WTC11 (cell line): Measurements from ENCODE around the gene LRRC27. TPM values are rescaled to one million over a fixed set of nuclear protein-coding genes. Genes with fewer than 3 reads are reported as not detected.

Source experiments
- ATAC-seq: fragments of 200-7000 bp; cut with Tn5 transposase; 2 replicates; pipeline ENCODE4 v1.10.0; 2021; ENCODE audit warnings: mild to moderate bottlenecking, moderate library complexity
- CTCF ChIA-PET: fragments of 300-600 bp; sonication (Branson Sonifier 250); formaldehyde crosslinking; loops from one replicate; lab custom pipeline; 2021; ENCODE audit warnings: antibody characterized with exemption; lab: Charles Lee
- POLR2A ChIA-PET: fragments of 350-600 bp; sonication (Branson Sonifier 250); formaldehyde crosslinking; loops from one replicate; lab custom pipeline; 2021; ENCODE audit warnings: antibody characterized with exemption; lab: Charles Lee
- DNase-seq: peaks from one replicate; pipeline ENCODE4 v3.0.0; 2021; ENCODE audit warnings: low spot score
- H3K27ac Mint-ChIP-seq: 2 replicates; pipeline ENCODE4 v1.8.0; 2021; ENCODE audit warnings: mixed read lengths
- H3K27me3 Mint-ChIP-seq: 2 replicates; pipeline ENCODE4 v1.8.0; 2021; ENCODE audit warnings: low read depth, mild to moderate bottlenecking, moderate library complexity, mixed read lengths
- H3K36me3 Mint-ChIP-seq: 2 replicates; pipeline ENCODE4 v1.8.0; 2021; ENCODE audit warnings: mixed read lengths
- H3K4me1 Mint-ChIP-seq: 2 replicates; pipeline ENCODE4 v1.8.0; 2022; ENCODE audit warnings: mixed read lengths
- H3K4me3 Mint-ChIP-seq: 2 replicates; pipeline ENCODE4 v1.8.0; 2021; ENCODE audit warnings: mild to moderate bottlenecking, moderate library complexity, mixed read lengths
- H3K9me3 Mint-ChIP-seq: 2 replicates; pipeline ENCODE4 v1.8.0; 2021; ENCODE audit warnings: mixed read lengths
- ATF1 ChIP-seq: sonication (generic); formaldehyde crosslinking; IDR thresholded peaks from 2 replicates; pipeline ENCODE4 v1.8.1; 2023; ENCODE audit warnings: mild to moderate bottlenecking, moderate library complexity, missing genetic modification reagents
- CREM ChIP-seq: sonication (generic); formaldehyde crosslinking; IDR thresholded peaks from 2 replicates; pipeline ENCODE4 v1.8.1; 2022; ENCODE audit warnings: mild to moderate bottlenecking, missing genetic modification reagents, moderate library complexity
- EMX1 ChIP-seq: fragments of 250-450 bp; sonication (Bioruptor Pico); IDR thresholded peaks from 2 replicates; pipeline ENCODE4 v1.8.0; 2021; ENCODE audit warnings: mild to moderate bottlenecking
- FOXP1 ChIP-seq: sonication (generic); formaldehyde crosslinking; IDR thresholded peaks from 2 replicates; pipeline ENCODE4 v1.8.0; 2022; ENCODE audit warnings: missing genetic modification reagents, mild to moderate bottlenecking, moderate library complexity, borderline replicate concordance
- HMGA2 ChIP-seq: fragments of 250-450 bp; sonication (Bioruptor Pico); IDR thresholded peaks from 2 replicates; pipeline ENCODE4 v1.4.0; 2021; ENCODE audit warnings: mild to moderate bottlenecking, moderate library complexity
- NR1H2 ChIP-seq: sonication (generic); formaldehyde crosslinking; IDR thresholded peaks from 2 replicates; pipeline ENCODE4 v1.9.0; 2021; ENCODE audit warnings: mild to moderate bottlenecking, moderate library complexity, missing genetic modification reagents
- OVOL2 ChIP-seq: fragments of 250-450 bp; sonication (Bioruptor Pico); IDR thresholded peaks from 2 replicates; pipeline ENCODE4 v1.9.0; 2021; ENCODE audit warnings: mild to moderate bottlenecking, borderline replicate concordance
- PRRX2 ChIP-seq: fragments of 250-450 bp; sonication (Bioruptor Pico); IDR thresholded peaks from 2 replicates; pipeline ENCODE4 v1.8.0; 2021; ENCODE audit warnings: mild to moderate bottlenecking
- ZNF121 ChIP-seq: sonication (generic); formaldehyde crosslinking; IDR thresholded peaks from 2 replicates; pipeline ENCODE4 v1.8.0; 2023; ENCODE audit warnings: missing genetic modification reagents
- ZNF138 ChIP-seq: sonication (generic); formaldehyde crosslinking; conservative IDR thresholded peaks from 2 replicates; pipeline ENCODE4 v1.8.1; 2022; ENCODE audit warnings: mild to moderate bottlenecking, moderate library complexity, missing genetic modification reagents
- ZNF396 ChIP-seq: fragments of 250-450 bp; sonication (Bioruptor Pico); IDR thresholded peaks from 2 replicates; pipeline ENCODE4 v1.8.0; 2021; ENCODE audit warnings: mild to moderate bottlenecking, moderate library complexity, borderline replicate concordance
- ZNF671 ChIP-seq: fragments of 250-450 bp; sonication (Bioruptor Pico); IDR thresholded peaks from 2 replicates; pipeline ENCODE4 v1.8.0; 2021; ENCODE audit warnings: mild to moderate bottlenecking
- total RNA-seq: library from RNA; stranded (reverse); gene quantifications from 3 replicates; pipeline ENCODE4 v1.2.3, GENCODE V29; 2021
- TF ChIP-seq, protein P1 (sequence below): sonication (generic); formaldehyde crosslinking; IDR thresholded peaks from 2 replicates; pipeline ENCODE4 v1.8.1; 2023; ENCODE audit warnings: mild to moderate bottlenecking, missing genetic modification reagents, borderline replicate concordance
- TF ChIP-seq, protein P2 (sequence below): fragments of 250-450 bp; sonication (Bioruptor Pico); IDR thresholded peaks from 2 replicates; pipeline ENCODE4 v1.9.0; 2021; ENCODE audit warnings: mild to moderate bottlenecking, borderline replicate concordance
- TF ChIP-seq, protein P3 (sequence below): sonication (generic); formaldehyde crosslinking; IDR thresholded peaks from 2 replicates; pipeline ENCODE4 v1.8.1; 2023; ENCODE audit warnings: mild to moderate bottlenecking, missing genetic modification reagents, moderate library complexity
- TF ChIP-seq, protein P4 (sequence below): sonication (generic); formaldehyde crosslinking; IDR thresholded peaks from 2 replicates; pipeline ENCODE4 v1.8.1; 2022; ENCODE audit warnings: low read depth, mild to moderate bottlenecking, moderate library complexity, missing genetic modification reagents, borderline replicate concordance
- TF ChIP-seq, protein P5 (sequence below): sonication (generic); formaldehyde crosslinking; IDR thresholded peaks from 2 replicates; pipeline ENCODE4 v1.8.1; 2022; ENCODE audit warnings: low read depth, missing genetic modification reagents, borderline replicate concordance

Gene LRRC27
- total RNA-seq, 1 experiment from 2014 or later = 4.4 TPM

DNA sequence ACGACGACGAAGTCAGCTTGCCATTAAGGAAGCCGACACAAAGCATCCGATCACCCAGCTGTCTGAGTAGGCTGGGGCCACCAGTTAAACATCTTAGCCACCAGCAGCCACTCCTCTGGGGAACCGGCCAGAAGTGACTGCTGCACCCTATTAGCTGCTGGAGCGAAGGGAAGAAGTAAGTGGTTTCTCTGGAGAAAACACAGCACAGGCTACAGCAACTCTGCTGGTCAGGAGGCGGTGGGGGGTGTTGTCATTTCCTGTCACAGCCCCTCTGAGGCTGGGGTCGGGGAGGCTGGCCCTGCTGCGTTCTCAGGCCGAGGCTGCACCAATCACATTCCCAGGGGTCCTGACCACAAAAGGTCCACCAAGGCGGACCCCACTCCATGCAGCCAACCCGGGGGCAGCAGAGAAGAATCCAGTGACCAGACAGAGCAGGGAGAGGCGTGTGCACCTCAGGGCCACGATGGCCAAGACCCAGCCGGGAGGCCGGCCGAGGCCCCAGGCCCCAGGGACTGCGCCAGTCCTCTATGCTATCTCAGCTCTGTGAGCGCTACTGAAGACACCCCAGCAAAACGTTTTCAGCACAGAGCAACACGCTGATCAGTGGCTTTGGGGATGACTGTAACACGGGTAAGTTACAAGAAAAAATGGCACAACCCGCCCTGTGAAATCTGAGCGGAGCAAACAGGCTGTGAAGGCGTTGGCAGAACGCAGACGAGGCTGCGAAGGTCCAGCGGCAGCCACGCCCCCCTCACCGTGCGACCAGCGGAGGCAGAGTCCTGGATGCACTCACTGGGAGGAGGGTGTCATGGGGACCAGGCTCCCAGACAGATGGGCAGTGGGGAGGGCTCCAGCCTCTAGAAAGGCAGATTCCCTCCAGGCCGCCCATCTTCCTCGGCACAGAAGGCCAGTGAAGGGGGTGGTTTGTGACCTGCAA is 49.1 kb upstream of the LRRC27 start:
- ATAC-seq (no peak; the same call in 1 of the 2 replicates), DNase-seq (no peak)
- TF ChIP-seq CREM (no peak), EMX1 (CRISPR knock-in tag) (no peak), ZNF396 (CRISPR knock-in tag) (no peak), ZNF121 (CRISPR knock-in tag) (no peak), HMGA2 (CRISPR knock-in tag) (no peak), ZNF671 (no peak), PRRX2 (CRISPR knock-in tag) (no peak)
- TF ChIP-seq, protein P1, sequence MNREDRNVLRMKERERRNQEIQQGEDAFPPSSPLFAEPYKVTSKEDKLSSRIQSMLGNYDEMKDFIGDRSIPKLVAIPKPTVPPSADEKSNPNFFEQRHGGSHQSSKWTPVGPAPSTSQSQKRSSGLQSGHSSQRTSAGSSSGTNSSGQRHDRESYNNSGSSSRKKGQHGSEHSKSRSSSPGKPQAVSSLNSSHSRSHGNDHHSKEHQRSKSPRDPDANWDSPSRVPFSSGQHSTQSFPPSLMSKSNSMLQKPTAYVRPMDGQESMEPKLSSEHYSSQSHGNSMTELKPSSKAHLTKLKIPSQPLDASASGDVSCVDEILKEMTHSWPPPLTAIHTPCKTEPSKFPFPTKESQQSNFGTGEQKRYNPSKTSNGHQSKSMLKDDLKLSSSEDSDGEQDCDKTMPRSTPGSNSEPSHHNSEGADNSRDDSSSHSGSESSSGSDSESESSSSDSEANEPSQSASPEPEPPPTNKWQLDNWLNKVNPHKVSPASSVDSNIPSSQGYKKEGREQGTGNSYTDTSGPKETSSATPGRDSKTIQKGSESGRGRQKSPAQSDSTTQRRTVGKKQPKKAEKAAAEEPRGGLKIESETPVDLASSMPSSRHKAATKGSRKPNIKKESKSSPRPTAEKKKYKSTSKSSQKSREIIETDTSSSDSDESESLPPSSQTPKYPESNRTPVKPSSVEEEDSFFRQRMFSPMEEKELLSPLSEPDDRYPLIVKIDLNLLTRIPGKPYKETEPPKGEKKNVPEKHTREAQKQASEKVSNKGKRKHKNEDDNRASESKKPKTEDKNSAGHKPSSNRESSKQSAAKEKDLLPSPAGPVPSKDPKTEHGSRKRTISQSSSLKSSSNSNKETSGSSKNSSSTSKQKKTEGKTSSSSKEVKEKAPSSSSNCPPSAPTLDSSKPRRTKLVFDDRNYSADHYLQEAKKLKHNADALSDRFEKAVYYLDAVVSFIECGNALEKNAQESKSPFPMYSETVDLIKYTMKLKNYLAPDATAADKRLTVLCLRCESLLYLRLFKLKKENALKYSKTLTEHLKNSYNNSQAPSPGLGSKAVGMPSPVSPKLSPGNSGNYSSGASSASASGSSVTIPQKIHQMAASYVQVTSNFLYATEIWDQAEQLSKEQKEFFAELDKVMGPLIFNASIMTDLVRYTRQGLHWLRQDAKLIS (CRISPR knock-in tag) = no peak
- TF ChIP-seq, protein P2, sequence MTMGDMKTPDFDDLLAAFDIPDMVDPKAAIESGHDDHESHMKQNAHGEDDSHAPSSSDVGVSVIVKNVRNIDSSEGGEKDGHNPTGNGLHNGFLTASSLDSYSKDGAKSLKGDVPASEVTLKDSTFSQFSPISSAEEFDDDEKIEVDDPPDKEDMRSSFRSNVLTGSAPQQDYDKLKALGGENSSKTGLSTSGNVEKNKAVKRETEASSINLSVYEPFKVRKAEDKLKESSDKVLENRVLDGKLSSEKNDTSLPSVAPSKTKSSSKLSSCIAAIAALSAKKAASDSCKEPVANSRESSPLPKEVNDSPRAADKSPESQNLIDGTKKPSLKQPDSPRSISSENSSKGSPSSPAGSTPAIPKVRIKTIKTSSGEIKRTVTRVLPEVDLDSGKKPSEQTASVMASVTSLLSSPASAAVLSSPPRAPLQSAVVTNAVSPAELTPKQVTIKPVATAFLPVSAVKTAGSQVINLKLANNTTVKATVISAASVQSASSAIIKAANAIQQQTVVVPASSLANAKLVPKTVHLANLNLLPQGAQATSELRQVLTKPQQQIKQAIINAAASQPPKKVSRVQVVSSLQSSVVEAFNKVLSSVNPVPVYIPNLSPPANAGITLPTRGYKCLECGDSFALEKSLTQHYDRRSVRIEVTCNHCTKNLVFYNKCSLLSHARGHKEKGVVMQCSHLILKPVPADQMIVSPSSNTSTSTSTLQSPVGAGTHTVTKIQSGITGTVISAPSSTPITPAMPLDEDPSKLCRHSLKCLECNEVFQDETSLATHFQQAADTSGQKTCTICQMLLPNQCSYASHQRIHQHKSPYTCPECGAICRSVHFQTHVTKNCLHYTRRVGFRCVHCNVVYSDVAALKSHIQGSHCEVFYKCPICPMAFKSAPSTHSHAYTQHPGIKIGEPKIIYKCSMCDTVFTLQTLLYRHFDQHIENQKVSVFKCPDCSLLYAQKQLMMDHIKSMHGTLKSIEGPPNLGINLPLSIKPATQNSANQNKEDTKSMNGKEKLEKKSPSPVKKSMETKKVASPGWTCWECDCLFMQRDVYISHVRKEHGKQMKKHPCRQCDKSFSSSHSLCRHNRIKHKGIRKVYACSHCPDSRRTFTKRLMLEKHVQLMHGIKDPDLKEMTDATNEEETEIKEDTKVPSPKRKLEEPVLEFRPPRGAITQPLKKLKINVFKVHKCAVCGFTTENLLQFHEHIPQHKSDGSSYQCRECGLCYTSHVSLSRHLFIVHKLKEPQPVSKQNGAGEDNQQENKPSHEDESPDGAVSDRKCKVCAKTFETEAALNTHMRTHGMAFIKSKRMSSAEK (CRISPR knock-in tag) = no peak
- TF ChIP-seq, protein P3, sequence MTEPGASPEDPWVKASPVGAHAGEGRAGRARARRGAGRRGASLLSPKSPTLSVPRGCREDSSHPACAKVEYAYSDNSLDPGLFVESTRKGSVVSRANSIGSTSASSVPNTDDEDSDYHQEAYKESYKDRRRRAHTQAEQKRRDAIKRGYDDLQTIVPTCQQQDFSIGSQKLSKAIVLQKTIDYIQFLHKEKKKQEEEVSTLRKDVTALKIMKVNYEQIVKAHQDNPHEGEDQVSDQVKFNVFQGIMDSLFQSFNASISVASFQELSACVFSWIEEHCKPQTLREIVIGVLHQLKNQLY (CRISPR knock-in tag) = no peak
- TF ChIP-seq, protein P4, sequence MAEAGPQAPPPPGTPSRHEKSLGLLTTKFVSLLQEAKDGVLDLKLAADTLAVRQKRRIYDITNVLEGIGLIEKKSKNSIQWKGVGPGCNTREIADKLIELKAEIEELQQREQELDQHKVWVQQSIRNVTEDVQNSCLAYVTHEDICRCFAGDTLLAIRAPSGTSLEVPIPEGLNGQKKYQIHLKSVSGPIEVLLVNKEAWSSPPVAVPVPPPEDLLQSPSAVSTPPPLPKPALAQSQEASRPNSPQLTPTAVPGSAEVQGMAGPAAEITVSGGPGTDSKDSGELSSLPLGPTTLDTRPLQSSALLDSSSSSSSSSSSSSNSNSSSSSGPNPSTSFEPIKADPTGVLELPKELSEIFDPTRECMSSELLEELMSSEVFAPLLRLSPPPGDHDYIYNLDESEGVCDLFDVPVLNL (CRISPR knock-in tag) = no peak
- H3K36me3 Mint-ChIP-seq = no peaks in the 10 kb centered on the region
- no peaks in the 10 kb centered on the region for H3K27me3 Mint-ChIP-seq
- no peak overlapping the region for H3K4me3 Mint-ChIP-seq
- ChIA-PET CTCF (interaction anchor here (1.4 kb wide), 1 partner anchor 15 kb away, joined by 3 read pairs; no protein-coding TSS in a partner anchor), POLR2A (no interaction called here)
- H3K27ac Mint-ChIP-seq = peak overlapping the region; percentile 63; the same call in 1 of the 2 replicates
- H3K9me3 Mint-ChIP-seq = peaks cover 8% of the 10 kb centered on the region; the same call in 1 of the 2 replicates
- peaks cover 3% of the 10 kb centered on the region for H3K4me1 Mint-ChIP-seq

DNA sequence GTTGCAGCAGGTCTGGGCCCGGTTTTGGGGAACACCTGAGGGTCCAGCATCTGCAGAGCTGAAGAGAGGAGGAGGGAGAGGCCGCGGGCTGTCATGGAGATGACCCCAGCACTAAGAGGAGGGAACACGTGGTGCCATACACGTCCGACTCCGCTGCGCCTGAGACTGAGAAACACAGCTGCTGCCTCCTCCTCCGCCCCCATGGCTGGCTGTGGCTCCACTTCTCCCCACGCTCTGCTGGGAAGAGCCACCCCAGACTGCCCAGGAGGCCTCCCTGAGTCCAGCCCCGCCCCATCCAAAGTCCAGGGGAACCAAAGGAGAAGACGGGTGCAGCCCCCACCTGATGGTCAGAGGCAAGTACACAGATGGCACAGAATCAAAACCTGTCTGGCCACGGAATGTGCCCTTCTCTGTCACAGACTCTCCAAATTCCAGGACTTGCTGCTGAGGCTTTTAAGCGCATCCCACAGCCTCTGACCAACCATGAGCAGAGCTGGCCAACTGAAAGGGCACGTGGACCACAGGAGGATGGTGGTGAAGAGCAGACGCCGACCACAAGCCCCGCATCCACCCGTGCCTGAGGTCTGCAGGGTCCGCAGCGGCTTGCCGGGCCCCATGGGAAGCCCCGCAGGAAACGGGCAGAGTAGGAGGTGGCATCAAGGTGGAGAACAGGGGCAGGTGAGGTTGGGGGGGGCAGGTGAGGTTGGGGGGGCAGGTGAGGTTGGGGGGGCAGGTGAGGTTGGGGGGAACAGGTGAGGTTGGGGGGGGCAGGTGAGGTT is 48.2 kb upstream of the LRRC27 start:
- Mint-ChIP-seq H3K27ac (no peak overlapping the region), H3K4me3 (no peak overlapping the region)
- CTCF ChIA-PET = no interaction called here
- TF ChIP-seq, protein P5, sequence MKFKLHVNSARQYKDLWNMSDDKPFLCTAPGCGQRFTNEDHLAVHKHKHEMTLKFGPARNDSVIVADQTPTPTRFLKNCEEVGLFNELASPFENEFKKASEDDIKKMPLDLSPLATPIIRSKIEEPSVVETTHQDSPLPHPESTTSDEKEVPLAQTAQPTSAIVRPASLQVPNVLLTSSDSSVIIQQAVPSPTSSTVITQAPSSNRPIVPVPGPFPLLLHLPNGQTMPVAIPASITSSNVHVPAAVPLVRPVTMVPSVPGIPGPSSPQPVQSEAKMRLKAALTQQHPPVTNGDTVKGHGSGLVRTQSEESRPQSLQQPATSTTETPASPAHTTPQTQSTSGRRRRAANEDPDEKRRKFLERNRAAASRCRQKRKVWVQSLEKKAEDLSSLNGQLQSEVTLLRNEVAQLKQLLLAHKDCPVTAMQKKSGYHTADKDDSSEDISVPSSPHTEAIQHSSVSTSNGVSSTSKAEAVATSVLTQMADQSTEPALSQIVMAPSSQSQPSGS (CRISPR knock-in tag) = no peak
- TF ChIP-seq NR1H2 (no peak), HMGA2 (CRISPR knock-in tag) (no peak), ZNF138 (CRISPR knock-in tag) (no peak), ATF1 (no peak), OVOL2 (CRISPR knock-in tag) (no peak), ZNF671 (no peak), FOXP1 (CRISPR knock-in tag) (no peak)

More for the DNA sequence above, 48.2 kb upstream of the LRRC27 start:
- Mint-ChIP-seq H3K4me1 (peaks cover 3% of the 10 kb centered on the region), H3K27me3 (no peaks in the 10 kb centered on the region), H3K36me3 (no peaks in the 10 kb centered on the region), H3K9me3 (peaks cover 8% of the 10 kb centered on the region; the same call in 1 of the 2 replicates)
- no peak for DNase-seq
- POLR2A ChIA-PET = no interaction called here
- ATAC-seq = no peak
